ENCODE data around the gene NOVA2. TPM values are rescaled to one million over a fixed set of nuclear protein-coding genes. Genes with fewer than 3 reads are reported as not detected.
A peak's percentile ranks its signal among the peaks of the same experiment; 100 is the strongest.

Gene NOVA2
- total RNA-seq, result 0.51 to 1.2 TPM (median 0.67 TPM) in 3 replicates

GRCh38 chr19:45973553-45974338 lies at the start of gene NOVA2:
Gene NOVA2, minus strand, starts transcription at chr19:45973865. Its CDS starts 514 bp downstream, at chr19:45973351.
- H3K27me3 Mint-ChIP-seq (ENCODE audit: low read depth), result peaks cover 89% of the 10 kb centered on the region
- peaks cover 4% of the 10 kb centered on the region for H3K4me1 Mint-ChIP-seq
- no peak for TF ChIP-seq CTCF (IDR thresholded peaks at IDR 0.05; ENCODE audit: unreplicated experiment)
- H3K36me3 Mint-ChIP-seq, result no peaks in the 10 kb centered on the region
- no peak within 1 kb of the TSS for H3K27ac Mint-ChIP-seq
- H3K4me3 Mint-ChIP-seq, result peak within 1 kb of the TSS; percentile 49
- H3K9me3 Mint-ChIP-seq, result no peaks in the 10 kb centered on the region
- DNase-seq (ENCODE audit: low spot score in 2 of 2, unreplicated experiment in 2 of 2), result peak in 1 of 2 experiments; percentile 62

- H3K9me3 Mint-ChIP-seq, result peaks cover 11% of the 10 kb centered on the region
- no peak for DNase-seq (ENCODE audit: low spot score in 2 of 2, unreplicated experiment in 2 of 2)
- H3K27ac Mint-ChIP-seq, result no peak overlapping the region
- H3K27me3 Mint-ChIP-seq (ENCODE audit: low read depth), result no peaks in the 10 kb centered on the region
- no peak for TF ChIP-seq CTCF (IDR thresholded peaks at IDR 0.05; ENCODE audit: unreplicated experiment)
- no peak overlapping the region for H3K4me3 Mint-ChIP-seq
- H3K4me1 Mint-ChIP-seq, result no peaks in the 10 kb centered on the region
- H3K36me3 Mint-ChIP-seq, result peaks cover 9% of the 10 kb centered on the region
Measured at GRCh38 chr19:46023311-46023779, 49.7 kb upstream of the NOVA2 start.

GRCh38 chr19:46022431-46023310 lies 49.0 kb upstream of the NOVA2 start, which contains the start of gene PGLYRP1:
Gene PGLYRP1, minus strand, starts transcription at chr19:46023053. Its CDS starts 32 bp downstream, at chr19:46023021.
- no peak within 1 kb of the TSS for H3K4me3 Mint-ChIP-seq
- peaks cover 11% of the 10 kb centered on the region for H3K9me3 Mint-ChIP-seq
- no peak for TF ChIP-seq CTCF (IDR thresholded peaks at IDR 0.05; ENCODE audit: unreplicated experiment)
- no peak within 1 kb of the TSS for H3K27ac Mint-ChIP-seq
- H3K36me3 Mint-ChIP-seq, result peaks cover 9% of the 10 kb centered on the region
- no peaks in the 10 kb centered on the region for H3K4me1 Mint-ChIP-seq
- DNase-seq (ENCODE audit: low spot score in 2 of 2, unreplicated experiment in 2 of 2), result no peak
- no peaks in the 10 kb centered on the region for H3K27me3 Mint-ChIP-seq (ENCODE audit: low read depth)

- Mint-ChIP-seq H3K27me3 (ENCODE audit: low read depth) (no peaks in the 10 kb centered on the region), H3K4me1 (no peaks in the 10 kb centered on the region), H3K36me3 (peaks cover 9% of the 10 kb centered on the region), H3K9me3 (peaks cover 11% of the 10 kb centered on the region), H3K27ac (no peak overlapping the region), H3K4me3 (no peak overlapping the region)
- DNase-seq (ENCODE audit: low spot score in 2 of 2, unreplicated experiment in 2 of 2), result no peak
- TF ChIP-seq CTCF (IDR thresholded peaks at IDR 0.05; ENCODE audit: unreplicated experiment), result no peak
Measured at GRCh38 chr19:46022061-46022430, 48.4 kb upstream of the NOVA2 start.

- no peak for DNase-seq (ENCODE audit: low spot score in 2 of 2, unreplicated experiment in 2 of 2)
- TF ChIP-seq CTCF (IDR thresholded peaks at IDR 0.05; ENCODE audit: unreplicated experiment), result no peak
- Mint-ChIP-seq H3K27me3 (ENCODE audit: low read depth) (peaks cover 2% of the 10 kb centered on the region), H3K9me3 (peaks cover 11% of the 10 kb centered on the region), H3K4me3 (no peak overlapping the region), H3K4me1 (peaks cover 2% of the 10 kb centered on the region), H3K36me3 (peaks cover 7% of the 10 kb centered on the region), H3K27ac (no peak overlapping the region)
Measured at GRCh38 chr19:46021531-46022041, 47.9 kb upstream of the NOVA2 start.

Measured in mesothelial cell of epicardium (in vitro differentiated cells).